A549 (cell line): ENCODE results near the gene TRMT13.

Experiments
- JUN ChIP-seq, 2 experiments: fragments of >200 bp; sonication (Bioruptor Twin); formaldehyde crosslinking; IDR thresholded peaks; 2 replicates in 1 of 2; 3 replicates in 1 of 2; pipeline ENCODE4 v1.6.1; 2016 to 2017
- MYC ChIP-seq: IDR thresholded peaks from 2 replicates; pipeline ENCODE4 v1.6.1; 2012; ENCODE audit warnings: mild to moderate bottlenecking, inconsistent platforms, low read length, improper control_type of control experiment, borderline replicate concordance
- REST ChIP-seq: fragments of 200-600 bp; sonication (generic); IDR thresholded peaks from 2 replicates; pipeline ENCODE4 v1.6.1; 2016; ENCODE audit warnings: antibody characterized with exemption, mild to moderate bottlenecking, moderate library complexity
- SREBF2 ChIP-seq: fragments of 450-650 bp; IDR thresholded peaks from 2 replicates; pipeline ENCODE4 v1.6.1; 2014; ENCODE audit warnings: mild to moderate bottlenecking, moderate library complexity
- ZSCAN20 ChIP-seq: fragments of 250-450 bp; sonication (Bioruptor Pico); IDR thresholded peaks from 2 replicates; pipeline ENCODE4 v1.8.0; 2022; ENCODE audit warnings: mild to moderate bottlenecking, moderate library complexity
- TF ChIP-seq, protein P1 (sequence below): fragments of >200 bp; sonication (Bioruptor Twin); formaldehyde crosslinking; IDR thresholded peaks from 3 replicates; pipeline ENCODE4 v1.5.1; 2016

GRCh38 chr1:100109554-100110066 lies 23.4 kb upstream of the TRMT13 start:
- TF ChIP-seq REST, result no peak
- TF ChIP-seq, protein P1, sequence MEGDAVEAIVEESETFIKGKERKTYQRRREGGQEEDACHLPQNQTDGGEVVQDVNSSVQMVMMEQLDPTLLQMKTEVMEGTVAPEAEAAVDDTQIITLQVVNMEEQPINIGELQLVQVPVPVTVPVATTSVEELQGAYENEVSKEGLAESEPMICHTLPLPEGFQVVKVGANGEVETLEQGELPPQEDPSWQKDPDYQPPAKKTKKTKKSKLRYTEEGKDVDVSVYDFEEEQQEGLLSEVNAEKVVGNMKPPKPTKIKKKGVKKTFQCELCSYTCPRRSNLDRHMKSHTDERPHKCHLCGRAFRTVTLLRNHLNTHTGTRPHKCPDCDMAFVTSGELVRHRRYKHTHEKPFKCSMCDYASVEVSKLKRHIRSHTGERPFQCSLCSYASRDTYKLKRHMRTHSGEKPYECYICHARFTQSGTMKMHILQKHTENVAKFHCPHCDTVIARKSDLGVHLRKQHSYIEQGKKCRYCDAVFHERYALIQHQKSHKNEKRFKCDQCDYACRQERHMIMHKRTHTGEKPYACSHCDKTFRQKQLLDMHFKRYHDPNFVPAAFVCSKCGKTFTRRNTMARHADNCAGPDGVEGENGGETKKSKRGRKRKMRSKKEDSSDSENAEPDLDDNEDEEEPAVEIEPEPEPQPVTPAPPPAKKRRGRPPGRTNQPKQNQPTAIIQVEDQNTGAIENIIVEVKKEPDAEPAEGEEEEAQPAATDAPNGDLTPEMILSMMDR, result no peak
- no peak for TF ChIP-seq MYC
- TF ChIP-seq SREBF2, result no peak
- TF ChIP-seq JUN (IDR thresholded peaks at IDR 0.05), result no peak
- no peak for TF ChIP-seq ZSCAN20 (CRISPR knock-in tag)
